GM12875 (cell line): ENCODE measurements around the gene LIPN.

Source experiments
- H3K4me3 ChIP-seq: one replicate; pipeline ENCODE4 v1.5.1; 2011; ENCODE audit warnings: low read depth, low read length, control low read depth
- TF ChIP-seq, protein P1 (sequence below): IDR thresholded peaks from 2 replicates; pipeline ENCODE4 v1.5.1; 2011; ENCODE audit warnings: low read depth, mild to moderate bottlenecking, control low read depth, inconsistent platforms, low read length, moderate library complexity, borderline replicate concordance; ENCODE audit not compliant: insufficient read depth

Gene LIPN

GRCh38 chr10:88756660-88757059, 3.2 kb upstream of the LIPN start:
- no peak overlapping the region for H3K4me3 ChIP-seq
- TF ChIP-seq, protein P1, sequence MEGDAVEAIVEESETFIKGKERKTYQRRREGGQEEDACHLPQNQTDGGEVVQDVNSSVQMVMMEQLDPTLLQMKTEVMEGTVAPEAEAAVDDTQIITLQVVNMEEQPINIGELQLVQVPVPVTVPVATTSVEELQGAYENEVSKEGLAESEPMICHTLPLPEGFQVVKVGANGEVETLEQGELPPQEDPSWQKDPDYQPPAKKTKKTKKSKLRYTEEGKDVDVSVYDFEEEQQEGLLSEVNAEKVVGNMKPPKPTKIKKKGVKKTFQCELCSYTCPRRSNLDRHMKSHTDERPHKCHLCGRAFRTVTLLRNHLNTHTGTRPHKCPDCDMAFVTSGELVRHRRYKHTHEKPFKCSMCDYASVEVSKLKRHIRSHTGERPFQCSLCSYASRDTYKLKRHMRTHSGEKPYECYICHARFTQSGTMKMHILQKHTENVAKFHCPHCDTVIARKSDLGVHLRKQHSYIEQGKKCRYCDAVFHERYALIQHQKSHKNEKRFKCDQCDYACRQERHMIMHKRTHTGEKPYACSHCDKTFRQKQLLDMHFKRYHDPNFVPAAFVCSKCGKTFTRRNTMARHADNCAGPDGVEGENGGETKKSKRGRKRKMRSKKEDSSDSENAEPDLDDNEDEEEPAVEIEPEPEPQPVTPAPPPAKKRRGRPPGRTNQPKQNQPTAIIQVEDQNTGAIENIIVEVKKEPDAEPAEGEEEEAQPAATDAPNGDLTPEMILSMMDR, result no peak

- no peak overlapping the region for H3K4me3 ChIP-seq
- TF ChIP-seq, protein P1, result no peak
Measured at GRCh38 chr10:88762906-88763305, 3.1 kb downstream of the LIPN start.

GRCh38 chr10:88763441-88763840, 3.6 kb downstream of the LIPN start:
- no peak overlapping the region for H3K4me3 ChIP-seq
- TF ChIP-seq, protein P1, result no peak

DNA sequence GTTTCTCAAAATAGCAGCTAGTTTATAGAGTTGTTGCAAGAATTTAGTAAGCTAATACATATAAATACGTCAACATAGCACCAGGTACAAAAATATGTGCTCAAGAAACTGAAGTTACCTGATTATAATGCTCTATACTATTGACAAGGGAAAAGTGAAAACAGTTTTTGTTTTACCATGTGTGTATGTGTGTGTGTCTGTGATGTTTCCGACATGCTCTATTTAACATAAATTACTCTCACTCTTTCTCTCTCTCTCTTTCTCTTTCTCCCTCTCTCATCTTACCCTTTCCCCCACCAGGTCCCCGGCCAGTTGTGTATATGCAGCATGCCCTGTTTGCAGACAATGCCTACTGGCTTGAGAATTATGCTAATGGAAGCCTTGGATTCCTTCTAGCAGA, 4.3 kb downstream of the LIPN start:
- TF ChIP-seq, protein P1, result no peak
- no peak overlapping the region for H3K4me3 ChIP-seq

GRCh38 chr10:88765816-88766215, 6.0 kb downstream of the LIPN start:
- TF ChIP-seq, protein P1, result no peak
- H3K4me3 ChIP-seq, result no peak overlapping the region

- TF ChIP-seq, protein P1, result no peak
- H3K4me3 ChIP-seq, result no peak overlapping the region
Measured at GRCh38 chr10:88769384-88769783, 9.6 kb downstream of the LIPN start.

- no peak overlapping the region for H3K4me3 ChIP-seq
- TF ChIP-seq, protein P1, result no peak
Measured at GRCh38 chr10:88781206-88781605, 21.4 kb downstream of the LIPN start.
